ENCODE results near the gene ABI3BP. TPM values are rescaled to one million over a fixed set of nuclear protein-coding genes. Genes with fewer than 3 reads are reported as not detected.

The ABI3BP gene
- total RNA-seq, 1 experiment from 2014 or later = 0.74 TPM

DNA sequence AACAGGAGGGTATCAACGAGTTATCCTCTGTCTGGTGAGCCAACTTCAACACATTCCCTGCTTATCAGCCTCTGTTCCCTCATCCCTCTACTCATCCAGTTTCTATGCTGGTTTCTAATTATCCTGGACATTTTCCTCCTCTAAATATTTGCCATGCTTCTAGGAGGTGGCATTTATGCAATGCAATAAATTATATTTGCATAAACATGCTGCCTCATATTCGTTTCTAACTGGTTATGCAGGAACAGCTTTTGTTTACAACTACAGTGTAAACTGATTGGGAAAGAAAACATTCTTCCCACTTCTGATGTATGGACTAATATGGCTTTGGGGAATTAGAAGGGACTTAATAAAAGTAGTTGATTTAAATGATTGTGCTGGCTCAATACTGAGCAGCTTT, 161.6 kb downstream of the ABI3BP start:
- TF ChIP-seq ZNF425 (CRISPR knock-in tag; conservative IDR thresholded peaks at IDR 0.05) = no peak
- no peak for TF ChIP-seq ELF4 (CRISPR knock-in tag; IDR thresholded peaks at IDR 0.05; ENCODE audit: low read depth)
- no peak for TF ChIP-seq E2F5 (CRISPR knock-in tag; IDR thresholded peaks at IDR 0.05)
- TF ChIP-seq, protein P1, sequence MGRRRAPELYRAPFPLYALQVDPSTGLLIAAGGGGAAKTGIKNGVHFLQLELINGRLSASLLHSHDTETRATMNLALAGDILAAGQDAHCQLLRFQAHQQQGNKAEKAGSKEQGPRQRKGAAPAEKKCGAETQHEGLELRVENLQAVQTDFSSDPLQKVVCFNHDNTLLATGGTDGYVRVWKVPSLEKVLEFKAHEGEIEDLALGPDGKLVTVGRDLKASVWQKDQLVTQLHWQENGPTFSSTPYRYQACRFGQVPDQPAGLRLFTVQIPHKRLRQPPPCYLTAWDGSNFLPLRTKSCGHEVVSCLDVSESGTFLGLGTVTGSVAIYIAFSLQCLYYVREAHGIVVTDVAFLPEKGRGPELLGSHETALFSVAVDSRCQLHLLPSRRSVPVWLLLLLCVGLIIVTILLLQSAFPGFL (CRISPR knock-in tag; IDR thresholded peaks at IDR 0.05; ENCODE audit: borderline replicate concordance) = no peak
- no peak for TF ChIP-seq PRRX2 (CRISPR knock-in tag; IDR thresholded peaks at IDR 0.05)
- TF ChIP-seq, protein P2, sequence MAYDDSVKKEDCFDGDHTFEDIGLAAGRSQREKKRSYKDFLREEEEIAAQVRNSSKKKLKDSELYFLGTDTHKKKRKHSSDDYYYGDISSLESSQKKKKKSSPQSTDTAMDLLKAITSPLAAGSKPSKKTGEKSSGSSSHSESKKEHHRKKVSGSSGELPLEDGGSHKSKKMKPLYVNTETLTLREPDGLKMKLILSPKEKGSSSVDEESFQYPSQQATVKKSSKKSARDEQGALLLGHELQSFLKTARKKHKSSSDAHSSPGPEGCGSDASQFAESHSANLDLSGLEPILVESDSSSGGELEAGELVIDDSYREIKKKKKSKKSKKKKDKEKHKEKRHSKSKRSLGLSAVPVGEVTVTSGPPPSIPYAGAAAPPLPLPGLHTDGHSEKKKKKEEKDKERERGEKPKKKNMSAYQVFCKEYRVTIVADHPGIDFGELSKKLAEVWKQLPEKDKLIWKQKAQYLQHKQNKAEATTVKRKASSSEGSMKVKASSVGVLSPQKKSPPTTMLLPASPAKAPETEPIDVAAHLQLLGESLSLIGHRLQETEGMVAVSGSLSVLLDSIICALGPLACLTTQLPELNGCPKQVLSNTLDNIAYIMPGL (CRISPR knock-in tag; IDR thresholded peaks at IDR 0.05) = no peak
- TF ChIP-seq RELA (CRISPR knock-in tag; IDR thresholded peaks at IDR 0.05; ENCODE audit: borderline replicate concordance) = no peak
- no peak for TF ChIP-seq KAT7 (CRISPR knock-in tag; IDR thresholded peaks at IDR 0.05; ENCODE audit: borderline replicate concordance)
- TF ChIP-seq SMAD4 (CRISPR knock-in tag; IDR thresholded peaks at IDR 0.05) = no peak
- no peak overlapping the region for H3K27ac Mint-ChIP-seq

DNA sequence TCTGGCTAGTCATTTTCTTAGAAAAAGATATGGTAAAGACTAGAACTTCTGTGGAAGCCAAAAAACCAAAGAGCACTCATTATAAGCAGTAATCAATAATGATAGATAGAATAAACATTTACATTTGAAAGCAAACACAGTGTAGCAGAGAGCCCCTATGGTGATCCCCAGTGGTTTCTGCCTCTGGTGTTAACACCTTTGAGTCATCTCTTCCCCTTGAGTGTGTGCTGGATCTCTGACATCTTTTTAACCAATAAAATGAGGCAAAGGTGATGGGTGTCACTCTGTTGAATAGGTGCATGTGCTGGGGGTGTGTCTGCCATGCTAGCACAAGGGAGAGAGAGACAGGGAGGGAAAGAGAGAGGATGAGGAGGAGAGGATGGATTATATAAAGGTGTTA, 162.3 kb downstream of the ABI3BP start:
- POLR2A ChIA-PET = no interaction called here
- no peaks in the 10 kb centered on the region; the same call in 1 of the 2 replicates for H3K27me3 Mint-ChIP-seq (ENCODE audit: low read depth)
- no peaks in the 10 kb centered on the region for H3K4me1 Mint-ChIP-seq
- DNase-seq (ENCODE audit: low spot score) = no peak
- H3K9me3 Mint-ChIP-seq = peaks cover 3% of the 10 kb centered on the region; the same call in 1 of the 2 replicates
- CTCF ChIA-PET = no interaction called here
- H3K36me3 Mint-ChIP-seq = no peaks in the 10 kb centered on the region
- no peak overlapping the region for H3K4me3 Mint-ChIP-seq
- ATAC-seq = no peak
- no peak overlapping the region for H3K27ac Mint-ChIP-seq
- TF ChIP-seq, protein P3, sequence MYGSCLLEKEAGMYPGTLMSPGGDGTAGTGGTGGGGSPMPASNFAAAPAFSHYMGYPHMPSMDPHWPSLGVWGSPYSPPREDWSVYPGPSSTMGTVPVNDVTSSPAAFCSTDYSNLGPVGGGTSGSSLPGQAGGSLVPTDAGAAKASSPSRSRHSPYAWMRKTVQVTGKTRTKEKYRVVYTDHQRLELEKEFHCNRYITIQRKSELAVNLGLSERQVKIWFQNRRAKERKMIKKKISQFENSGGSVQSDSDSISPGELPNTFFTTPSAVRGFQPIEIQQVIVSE (CRISPR knock-in tag; IDR thresholded peaks at IDR 0.05; ENCODE audit: borderline replicate concordance) = no peak
- no peak for TF ChIP-seq EMX1 (CRISPR knock-in tag; IDR thresholded peaks at IDR 0.05)
- no peak for TF ChIP-seq ATF6 (CRISPR knock-in tag; IDR thresholded peaks at IDR 0.05)
- TF ChIP-seq SOX15 (CRISPR knock-in tag; IDR thresholded peaks at IDR 0.05) = no peak
- TF ChIP-seq, protein P4, sequence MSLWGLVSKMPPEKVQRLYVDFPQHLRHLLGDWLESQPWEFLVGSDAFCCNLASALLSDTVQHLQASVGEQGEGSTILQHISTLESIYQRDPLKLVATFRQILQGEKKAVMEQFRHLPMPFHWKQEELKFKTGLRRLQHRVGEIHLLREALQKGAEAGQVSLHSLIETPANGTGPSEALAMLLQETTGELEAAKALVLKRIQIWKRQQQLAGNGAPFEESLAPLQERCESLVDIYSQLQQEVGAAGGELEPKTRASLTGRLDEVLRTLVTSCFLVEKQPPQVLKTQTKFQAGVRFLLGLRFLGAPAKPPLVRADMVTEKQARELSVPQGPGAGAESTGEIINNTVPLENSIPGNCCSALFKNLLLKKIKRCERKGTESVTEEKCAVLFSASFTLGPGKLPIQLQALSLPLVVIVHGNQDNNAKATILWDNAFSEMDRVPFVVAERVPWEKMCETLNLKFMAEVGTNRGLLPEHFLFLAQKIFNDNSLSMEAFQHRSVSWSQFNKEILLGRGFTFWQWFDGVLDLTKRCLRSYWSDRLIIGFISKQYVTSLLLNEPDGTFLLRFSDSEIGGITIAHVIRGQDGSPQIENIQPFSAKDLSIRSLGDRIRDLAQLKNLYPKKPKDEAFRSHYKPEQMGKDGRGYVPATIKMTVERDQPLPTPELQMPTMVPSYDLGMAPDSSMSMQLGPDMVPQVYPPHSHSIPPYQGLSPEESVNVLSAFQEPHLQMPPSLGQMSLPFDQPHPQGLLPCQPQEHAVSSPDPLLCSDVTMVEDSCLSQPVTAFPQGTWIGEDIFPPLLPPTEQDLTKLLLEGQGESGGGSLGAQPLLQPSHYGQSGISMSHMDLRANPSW (CRISPR knock-in tag; conservative IDR thresholded peaks at IDR 0.05; ENCODE audit: low read depth) = no peak
- no peak for TF ChIP-seq ZNF121 (CRISPR knock-in tag; IDR thresholded peaks at IDR 0.05)
- no peak for TF ChIP-seq E2F4 (CRISPR knock-in tag; IDR thresholded peaks at IDR 0.05; ENCODE audit: borderline replicate concordance, low read depth)
- no peak for TF ChIP-seq MAX (CRISPR knock-in tag; IDR thresholded peaks at IDR 0.05)
- TF ChIP-seq ZNF396 (CRISPR knock-in tag; IDR thresholded peaks at IDR 0.05; ENCODE audit: borderline replicate concordance) = no peak
- TF ChIP-seq NFYB (CRISPR knock-in tag; conservative IDR thresholded peaks at IDR 0.05; ENCODE audit: low read depth) = no peak
- TF ChIP-seq TEAD1 (CRISPR knock-in tag; IDR thresholded peaks at IDR 0.05) = no peak

More for the DNA sequence above, 161.6 kb downstream of the ABI3BP start:
- ChIA-PET CTCF (no interaction called here), POLR2A (no interaction called here)
- no peak for ATAC-seq
- Mint-ChIP-seq H3K36me3 (no peaks in the 10 kb centered on the region), H3K9me3 (peaks cover 3% of the 10 kb centered on the region; the same call in 1 of the 2 replicates), H3K27me3 (ENCODE audit: low read depth) (no peaks in the 10 kb centered on the region; the same call in 1 of the 2 replicates), H3K4me1 (peaks cover 5% of the 10 kb centered on the region), H3K4me3 (no peak overlapping the region)
- no peak for DNase-seq (ENCODE audit: low spot score)
